ENCODE measurements around the gene CRYBA4.

Gene CRYBA4

GRCh38 chr22:26624803-26625202 is 3.0 kb downstream of the CRYBA4 start:
- DNase-seq (ENCODE audit: low spot score) = no peak

GRCh38 chr22:26629988-26630761 is 8.4 kb downstream of the CRYBA4 start:
- no peak for DNase-seq (ENCODE audit: low spot score)

GRCh38 chr22:26631282-26631681 is 9.5 kb downstream of the CRYBA4 start:
- DNase-seq (ENCODE audit: low spot score) = no peak

- no peak for DNase-seq (ENCODE audit: low spot score)
These were observed 10.8 kb downstream of the CRYBA4 start for GRCh38 chr22:26632422-26633155.

DNA sequence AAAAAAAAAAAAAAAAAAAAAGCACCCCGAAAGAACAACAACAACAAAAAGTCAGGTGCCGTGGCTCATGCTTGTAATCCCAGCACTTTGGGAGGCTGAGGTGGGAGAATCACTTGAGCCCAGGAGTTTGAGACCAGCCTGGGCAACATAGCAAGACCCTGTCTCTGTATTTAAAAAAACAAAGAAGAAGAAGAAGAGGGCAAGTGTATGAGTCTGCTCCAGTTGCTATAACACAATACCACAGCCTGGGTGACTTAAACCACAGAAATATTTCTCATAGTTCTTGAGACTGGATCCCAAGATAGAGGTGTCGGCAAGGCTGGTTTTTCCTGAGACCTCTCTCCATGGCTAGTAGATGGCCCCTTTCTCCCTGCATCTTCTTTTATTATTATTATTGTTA is 12.4 kb downstream of the CRYBA4 start:
- no peak for DNase-seq (ENCODE audit: low spot score)

DNA sequence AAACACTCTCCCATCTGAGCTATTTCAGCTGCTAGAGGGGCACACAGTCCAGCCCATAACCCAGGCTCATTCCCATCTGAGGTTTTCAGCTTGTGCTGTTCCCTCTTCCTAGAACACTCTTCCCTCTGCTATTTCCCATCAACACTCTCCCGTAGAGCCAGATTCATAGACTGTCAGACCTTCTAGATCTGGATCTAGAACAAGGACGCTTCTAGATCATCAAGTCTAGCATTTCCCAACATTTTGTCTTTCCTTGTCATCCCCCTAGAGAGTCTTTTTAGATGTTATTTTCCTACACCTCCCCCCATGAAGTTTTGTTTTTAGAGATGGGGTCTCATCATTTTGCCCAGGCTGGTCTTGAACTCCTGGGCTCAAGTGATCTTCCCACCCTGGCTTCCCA is 13.4 kb downstream of the CRYBA4 start:
- no peak for DNase-seq (ENCODE audit: low spot score)

DNA sequence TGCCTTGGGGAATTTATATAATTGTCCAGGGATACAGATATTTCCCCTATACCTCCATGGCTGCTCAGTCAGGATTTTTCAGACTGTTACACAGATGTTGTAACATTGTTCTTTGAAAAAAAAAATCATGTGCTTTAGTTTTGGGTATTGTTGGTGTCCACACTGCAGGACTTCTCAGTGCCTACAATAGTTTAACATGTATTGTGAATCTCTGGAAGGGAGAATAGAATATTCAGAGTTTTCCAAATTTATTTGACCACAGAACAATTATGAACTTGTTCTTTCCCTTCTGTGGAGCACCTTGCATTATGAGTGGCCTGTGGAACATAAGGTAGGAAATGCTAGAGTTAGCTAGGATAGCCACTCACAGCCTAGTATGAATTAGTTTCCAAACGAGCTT is 14.5 kb downstream of the CRYBA4 start:
- no peak for DNase-seq (ENCODE audit: low spot score)

GRCh38 chr22:26642465-26643417 is 21.0 kb downstream of the CRYBA4 start:
- DNase-seq (ENCODE audit: low spot score) = no peak

GRCh38 chr22:26643418-26644100 is 21.8 kb downstream of the CRYBA4 start:
- DNase-seq (ENCODE audit: low spot score) = no peak

GRCh38 chr22:26646158-26646557 is 24.4 kb downstream of the CRYBA4 start:
- DNase-seq (ENCODE audit: low spot score) = no peak

DNA sequence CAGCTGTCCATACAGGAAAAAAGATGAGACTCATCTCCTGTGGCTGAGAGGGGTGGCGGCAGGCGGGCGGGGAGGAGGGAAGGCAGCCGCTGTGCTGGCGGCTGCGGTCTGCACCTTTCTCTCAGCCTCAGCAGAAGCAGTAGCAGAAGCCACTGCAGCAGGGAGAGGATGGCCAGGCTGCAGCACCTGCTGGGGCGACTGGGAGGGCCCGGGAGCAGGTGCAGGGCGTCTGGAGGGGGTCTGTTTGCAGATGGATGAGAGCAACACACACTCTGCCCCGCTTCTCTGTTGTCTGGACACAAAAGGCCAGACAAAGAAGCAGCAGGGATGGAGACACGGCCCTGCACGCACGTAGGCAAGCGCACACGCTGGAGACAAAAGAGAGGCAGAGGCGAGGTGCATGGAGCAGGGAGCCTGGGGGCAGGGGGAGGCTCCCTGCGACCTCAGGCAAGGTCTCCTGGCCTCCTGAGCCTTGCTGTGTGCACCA is 26.3 kb downstream of the CRYBA4 start:
- no peak for DNase-seq (ENCODE audit: low spot score)

- DNase-seq (ENCODE audit: low spot score) = no peak
These were observed 27.0 kb downstream of the CRYBA4 start for GRCh38 chr22:26648528-26649388.

- DNase-seq (ENCODE audit: low spot score) = no peak
These were observed 29.1 kb downstream of the CRYBA4 start for GRCh38 chr22:26650722-26651421.

GRCh38 chr22:26651815-26652214 is 30.1 kb downstream of the CRYBA4 start:
- DNase-seq (ENCODE audit: low spot score) = no peak

DNA sequence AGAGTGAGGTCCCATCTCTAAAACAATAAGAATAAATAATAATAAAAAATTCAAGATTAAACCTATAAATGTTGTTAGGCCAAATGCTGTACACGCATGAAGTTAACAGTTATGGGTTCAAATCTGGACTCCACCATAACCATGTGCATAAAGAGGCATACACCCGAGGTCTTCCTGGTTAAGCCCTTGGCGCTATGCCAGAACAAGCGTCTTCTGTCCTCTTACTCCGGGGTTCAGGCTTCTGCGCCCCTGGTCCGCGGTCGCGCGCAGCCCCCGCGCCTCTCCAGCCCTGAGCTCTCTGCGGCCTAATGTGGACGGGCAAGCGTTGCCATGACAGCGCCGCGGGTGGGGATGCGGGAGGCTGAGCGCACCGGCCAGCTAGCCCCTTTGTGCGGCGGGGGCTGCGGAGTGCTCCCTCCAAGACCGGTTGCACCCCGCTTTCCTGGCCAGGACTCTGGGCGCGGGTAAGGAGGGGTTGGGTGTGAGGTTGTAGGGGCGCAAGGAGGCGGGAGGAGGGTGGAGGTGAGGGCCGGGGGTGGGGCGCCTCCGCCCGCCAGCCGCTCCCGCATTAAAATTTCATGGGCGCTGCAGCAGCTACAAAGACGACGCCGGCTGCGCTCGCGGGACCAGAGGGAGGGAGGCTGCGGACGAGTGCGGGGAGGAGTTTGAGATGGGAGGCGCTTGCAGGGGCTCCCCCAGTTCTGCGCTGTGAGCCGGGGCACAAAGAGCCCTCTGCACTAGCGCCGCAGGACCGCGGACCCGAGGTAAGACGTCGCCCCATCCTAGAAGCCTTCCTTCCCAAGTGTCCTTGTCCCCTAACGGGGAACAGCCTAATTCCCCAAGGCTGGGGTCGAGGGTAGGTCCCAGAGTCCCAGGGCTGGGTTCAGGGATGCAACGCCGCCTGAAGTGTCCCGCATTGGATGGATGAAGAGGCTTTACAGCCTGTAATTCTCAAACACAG is 35.4 kb downstream of the CRYBA4 start, which contains the start of gene MIAT:
Gene MIAT (plus strand): TSS at position 698 of the 961 bp plus-strand sequence.
- DNase-seq (ENCODE audit: low spot score) = peak; percentile 68

- no peak for DNase-seq (ENCODE audit: low spot score)
These were observed 36.4 kb downstream of the CRYBA4 start for GRCh38 chr22:26658161-26658560.

DNA sequence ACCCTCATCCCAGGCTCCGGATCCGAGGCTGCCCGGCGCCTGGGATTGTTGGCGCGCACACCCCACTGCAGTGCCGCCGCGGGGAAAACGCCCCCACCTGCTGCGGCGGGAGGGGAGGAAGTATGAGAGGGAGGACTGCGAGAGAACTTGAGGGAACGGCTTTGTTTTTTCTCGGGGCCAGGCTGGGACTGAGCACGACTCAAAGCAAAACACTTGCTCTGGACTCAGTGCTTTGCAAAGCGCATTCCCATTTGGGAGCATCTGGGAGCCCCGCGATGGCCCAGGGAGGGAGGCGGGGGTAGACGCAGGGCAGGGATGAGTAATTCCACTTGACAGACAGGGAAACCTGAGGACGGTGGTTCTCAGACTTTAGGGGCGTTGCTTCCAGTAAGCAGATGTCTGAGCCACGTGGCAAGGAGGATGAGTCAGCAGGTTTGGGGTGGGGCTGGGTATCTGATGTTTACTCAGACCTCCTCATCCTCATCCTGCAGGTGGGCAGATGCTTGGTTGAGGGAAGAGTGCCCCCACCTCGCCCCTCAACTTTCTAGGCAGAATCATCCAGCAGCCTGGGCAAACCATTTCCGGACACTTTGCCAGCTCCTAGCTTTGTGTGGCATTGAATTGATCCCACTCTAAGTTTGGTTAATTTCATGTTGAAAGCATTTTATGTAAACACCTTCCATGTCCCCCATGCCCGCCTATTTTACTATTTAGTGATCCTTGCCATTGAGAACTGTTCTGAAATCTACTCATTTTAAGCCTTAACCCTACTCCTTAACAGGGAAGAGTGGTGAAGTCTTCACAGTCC is 37.1 kb downstream of the CRYBA4 start:
- DNase-seq (ENCODE audit: low spot score) = no peak

GRCh38 chr22:26660356-26660755 is 38.6 kb downstream of the CRYBA4 start:
- no peak for DNase-seq (ENCODE audit: low spot score)
